Activated CD8-positive, alpha-beta memory T cell treated with anti-CD3 and anti-CD28 coated beads for 24 hours (primary cell): ENCODE results near the gene BDNF.
"Not testable (repeated sequence)": the region's sequence is repeated elsewhere in the genome, so short reads cannot be mapped to it uniquely, and the experiment has no call there.

Experiments used
- DNase-seq: peaks from one replicate; pipeline ENCODE4 v3.0.0-alpha.2; 2020

BDNF gene

GRCh38 chr11:27700351-27701301 is at the start of gene BDNF:
TSS of gene BDNF (minus strand) at chr11:27700455. CDS start at chr11:27658564, 41,891 bp downstream.
- peak; percentile 58 for DNase-seq

GRCh38 chr11:27740362-27741013 is 40.2 kb upstream of the BDNF start:
- no peak for DNase-seq

GRCh38 chr11:27735281-27735680 is 35.0 kb upstream of the BDNF start:
- no peak for DNase-seq

GRCh38 chr11:27731803-27732202 is 31.5 kb upstream of the BDNF start:
- not testable (repeated sequence) for DNase-seq

GRCh38 chr11:27726981-27727380 is 26.7 kb upstream of the BDNF start:
- DNase-seq = no peak

- no peak for DNase-seq
These were observed 23.4 kb upstream of the BDNF start for GRCh38 chr11:27723687-27724086.

GRCh38 chr11:27722953-27723344 is 22.7 kb upstream of the BDNF start:
- DNase-seq = no peak

- no peak for DNase-seq
These were observed 22.1 kb upstream of the BDNF start for GRCh38 chr11:27722117-27722952.

GRCh38 chr11:27721264-27722116 is 21.2 kb upstream of the BDNF start:
- DNase-seq = no peak

GRCh38 chr11:27720277-27720830 is 20.1 kb upstream of the BDNF start:
- no peak for DNase-seq

- DNase-seq = no peak
These were observed 19.3 kb upstream of the BDNF start for GRCh38 chr11:27719546-27719925.

- no peak for DNase-seq
These were observed 18.7 kb upstream of the BDNF start for GRCh38 chr11:27718863-27719545.

GRCh38 chr11:27718346-27718862 is 18.1 kb upstream of the BDNF start:
- DNase-seq = no peak

- no peak for DNase-seq
These were observed 17.6 kb upstream of the BDNF start for GRCh38 chr11:27717801-27718229.

GRCh38 chr11:27717377-27717776 is 17.1 kb upstream of the BDNF start:
- no peak for DNase-seq

- no peak for DNase-seq
These were observed 16.6 kb upstream of the BDNF start for GRCh38 chr11:27716835-27717234.

GRCh38 chr11:27716216-27716615 is 16.0 kb upstream of the BDNF start:
- no peak for DNase-seq

- DNase-seq = no peak
These were observed 11.5 kb upstream of the BDNF start for GRCh38 chr11:27711725-27712124.

- no peak for DNase-seq
These were observed 10.3 kb upstream of the BDNF start for GRCh38 chr11:27710536-27710935.

GRCh38 chr11:27707676-27708075 is 7.4 kb upstream of the BDNF start:
- DNase-seq = no peak
